GM12891 (cell line): ENCODE measurements around the gene MDN1.

Source experiments
- DNase-seq: peaks from one replicate; pipeline ENCODE4 v3.0.0; 2011; ENCODE audit warnings: low spot score; ENCODE audit not compliant: insufficient read length
- FAIRE-seq: peaks from 2 replicates; lab custom pipeline; 2011; peaks lifted over from hg19 to GRCh38; lab: Jason Lieb, UNC
- PAX5 ChIP-seq: IDR thresholded peaks from 2 replicates; pipeline ENCODE4 v1.6.1; 2011; ENCODE audit warnings: low read length, moderate library complexity, mild to moderate bottlenecking; ENCODE audit not compliant: insufficient read depth, severe bottlenecking
- POLR2A ChIP-seq: IDR thresholded peaks from 2 replicates; pipeline ENCODE4 v1.6.1; 2011; ENCODE audit warnings: low read depth, low read length, control low read depth
- POLR2AphosphoS5 ChIP-seq: IDR thresholded peaks from 2 replicates; pipeline ENCODE4 v1.6.1; 2011; ENCODE audit warnings: low read depth, low read length, control low read depth
- POU2F2 ChIP-seq: IDR thresholded peaks from 2 replicates; pipeline ENCODE4 v1.6.1; 2011; ENCODE audit warnings: low read depth, mild to moderate bottlenecking, control low read depth, low read length, moderate library complexity
- SPI1 ChIP-seq: IDR thresholded peaks from 2 replicates; pipeline ENCODE4 v1.6.1; 2011; ENCODE audit warnings: low read depth, low read length, control low read depth
- TAF1 ChIP-seq: IDR thresholded peaks from 2 replicates; pipeline ENCODE4 v1.6.1; 2011; ENCODE audit warnings: low read depth, low read length, control low read depth

Gene MDN1

DNA sequence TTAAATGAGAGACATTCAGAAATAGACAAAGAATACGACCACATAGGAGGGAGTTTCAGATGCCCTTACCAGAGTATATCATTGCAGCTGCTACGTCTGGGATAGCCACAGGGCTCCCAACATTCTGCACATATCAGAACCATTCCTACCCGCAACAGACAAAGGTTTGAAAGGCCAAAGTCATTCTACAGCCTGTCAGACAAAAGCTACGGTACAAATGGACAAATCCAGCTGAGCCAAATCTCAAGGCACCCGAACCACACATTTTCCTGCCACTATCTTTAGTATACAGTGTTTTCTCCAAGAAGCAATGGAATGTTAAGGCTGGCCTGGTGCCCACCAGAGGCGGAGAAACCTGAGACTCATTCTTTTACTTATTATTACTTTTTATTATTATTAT, 150.6 kb downstream of the MDN1 start:
- FAIRE-seq (no peak), DNase-seq (no peak)
- TF ChIP-seq PAX5 (no peak), SPI1 (no peak)

DNA sequence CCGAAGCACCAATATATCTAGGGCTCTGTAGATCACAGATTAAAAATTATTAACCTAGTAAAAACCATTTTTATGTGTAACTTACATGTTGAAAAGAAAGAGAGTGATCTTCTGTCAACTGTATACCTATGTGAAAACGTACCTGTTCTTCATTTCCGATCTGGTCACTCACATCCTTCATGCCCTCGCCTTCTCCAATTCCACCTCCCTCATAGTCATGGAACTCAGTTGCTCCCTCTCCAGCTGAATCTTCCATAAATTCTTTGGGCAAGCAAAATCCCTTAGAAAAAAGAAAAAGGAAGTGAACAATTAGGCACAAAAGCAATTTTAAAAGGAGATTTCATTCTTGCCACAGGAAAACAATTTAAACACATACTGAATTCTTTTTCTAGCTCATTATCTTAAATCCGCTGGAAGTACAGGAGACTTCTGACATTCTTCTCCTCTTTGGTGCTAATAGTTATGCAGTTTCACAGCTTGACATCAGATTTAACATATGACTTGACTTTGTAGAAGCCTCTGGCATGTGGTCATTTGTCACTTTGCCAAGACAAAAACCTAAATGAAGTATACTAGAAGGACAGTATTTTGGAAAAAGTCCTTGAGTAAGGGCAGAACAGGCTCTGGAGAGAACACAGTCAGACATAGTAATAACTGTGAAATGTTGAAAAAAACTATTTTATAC, 151.6 kb downstream of the MDN1 start:
- no peak for FAIRE-seq
- DNase-seq, result no peak
- no peak for TF ChIP-seq SPI1
- no peak for TF ChIP-seq POLR2A
- TF ChIP-seq POLR2AphosphoS5, result no peak
- TF ChIP-seq TAF1, result no peak
- no peak for TF ChIP-seq POU2F2
- no peak for TF ChIP-seq PAX5

GRCh38 chr6:89662659-89663223, 156.9 kb downstream of the MDN1 start:
- FAIRE-seq (no peak), DNase-seq (no peak)

DNA sequence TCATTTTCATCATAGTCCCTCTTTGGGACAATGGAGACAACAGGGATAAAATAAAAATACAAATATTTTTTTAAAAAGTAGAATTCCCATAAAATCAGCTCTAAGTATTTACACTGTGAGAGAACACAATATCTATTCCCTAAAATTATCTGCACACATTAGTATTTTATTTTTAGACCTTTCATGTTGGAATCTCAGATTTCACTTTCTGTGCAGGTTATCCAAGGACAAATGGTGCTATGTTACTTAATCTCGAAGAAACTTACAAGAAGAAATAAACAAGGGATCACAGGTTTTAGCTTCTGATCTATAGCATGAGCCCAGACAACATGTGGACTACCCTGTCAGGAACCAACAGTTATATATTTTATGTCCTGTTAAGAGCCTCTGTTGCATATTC, 158.0 kb downstream of the MDN1 start:
- TF ChIP-seq POLR2A, result no peak
- TF ChIP-seq SPI1, result no peak
- TF ChIP-seq TAF1, result no peak
- TF ChIP-seq PAX5, result no peak
- no peak for TF ChIP-seq POU2F2
- no peak for TF ChIP-seq POLR2AphosphoS5
- FAIRE-seq, result no peak
- DNase-seq, result no peak

More at GRCh38 chr6:89662659-89663223, 156.9 kb downstream of the MDN1 start:
- TF ChIP-seq SPI1 (no peak), POU2F2 (no peak), POLR2A (no peak), TAF1 (no peak), POLR2AphosphoS5 (no peak), PAX5 (no peak)

- TF ChIP-seq POLR2A (no peak), POLR2AphosphoS5 (no peak), SPI1 (no peak), POU2F2 (no peak), TAF1 (no peak), PAX5 (no peak)
- FAIRE-seq (no peak), DNase-seq (no peak)
Measured at GRCh38 chr6:89660981-89661380, 158.6 kb downstream of the MDN1 start.

DNA sequence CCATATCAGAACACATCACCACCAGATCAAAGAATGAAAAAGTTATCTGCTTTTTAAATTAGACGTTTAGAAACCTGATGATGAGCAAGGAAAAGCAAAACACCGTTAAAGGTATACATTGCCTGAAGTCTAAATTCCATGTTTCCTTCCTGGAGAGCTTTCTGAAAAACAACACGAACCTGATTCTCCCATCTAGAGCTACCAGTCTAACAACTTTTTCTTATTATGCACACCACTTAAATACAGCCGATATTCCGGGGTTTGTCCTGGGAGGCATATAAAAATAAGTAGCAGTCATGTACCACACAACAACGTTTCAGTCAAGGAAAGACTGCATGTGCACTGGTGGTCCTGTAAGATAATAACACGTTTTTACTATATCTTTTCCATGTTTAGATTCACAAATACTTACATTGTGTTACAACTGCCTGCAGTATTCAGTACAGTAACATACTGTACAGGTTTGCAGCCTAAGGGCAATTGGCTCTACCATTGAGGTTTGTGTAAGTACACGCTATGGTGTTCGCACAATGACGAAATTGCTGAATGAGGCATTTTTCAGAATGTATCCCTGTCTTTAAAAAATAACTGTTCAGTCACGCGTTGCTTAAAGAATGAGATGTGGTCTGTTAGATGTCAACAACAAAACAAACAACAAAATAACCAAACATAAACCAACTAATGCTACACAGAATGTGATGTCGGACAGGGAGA, 162.0 kb downstream of the MDN1 start:
- FAIRE-seq (no peak), DNase-seq (no peak)
- no peak for TF ChIP-seq POLR2A
- no peak for TF ChIP-seq SPI1
- no peak for TF ChIP-seq TAF1

GRCh38 chr6:89655122-89655521, 164.5 kb downstream of the MDN1 start:
- no peak for TF ChIP-seq POU2F2
- DNase-seq (no peak), FAIRE-seq (no peak)

DNA sequence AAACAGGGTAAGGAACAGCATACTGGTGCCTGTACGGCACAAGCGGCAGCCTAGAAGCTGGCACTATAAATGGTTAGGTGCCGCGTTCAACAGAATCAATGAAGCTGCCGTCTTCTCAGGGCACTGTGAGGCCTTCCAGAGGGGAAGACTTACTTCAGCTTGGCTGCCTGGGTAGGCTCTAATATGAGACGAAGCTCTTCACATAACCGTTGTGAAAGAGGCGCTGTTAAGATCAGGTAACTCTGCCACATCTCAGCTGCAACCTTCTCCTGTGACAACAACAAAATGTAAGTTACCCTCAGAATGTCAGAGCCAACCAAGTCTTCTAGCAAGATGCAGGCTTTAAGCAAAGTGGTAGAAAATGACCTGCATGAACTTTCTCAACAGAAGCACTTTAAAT, 169.0 kb downstream of the MDN1 start:
- DNase-seq (no peak), FAIRE-seq (no peak)
- TF ChIP-seq POLR2A, result no peak

DNA sequence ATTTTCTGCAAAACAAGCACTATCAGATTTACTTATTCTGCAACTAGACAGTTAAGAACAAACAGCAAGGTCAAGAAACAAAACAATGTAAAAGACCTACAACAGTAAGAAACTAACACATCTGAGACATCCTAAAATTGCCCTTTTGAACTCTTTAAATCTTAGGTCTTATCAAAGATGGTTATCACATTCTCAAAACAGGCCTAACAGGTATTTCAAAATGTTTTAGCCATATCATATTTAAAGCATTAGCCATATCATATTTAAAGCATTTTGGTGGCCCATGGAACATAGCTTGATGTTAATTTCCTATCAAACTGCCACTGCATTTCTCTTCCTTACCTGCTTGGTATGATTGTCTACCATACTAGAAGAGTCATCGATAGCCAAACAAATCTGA, 169.9 kb downstream of the MDN1 start:
- DNase-seq (no peak), FAIRE-seq (no peak)
- TF ChIP-seq POLR2AphosphoS5, result no peak
- no peak for TF ChIP-seq PAX5
- TF ChIP-seq TAF1, result no peak
- no peak for TF ChIP-seq POU2F2
- TF ChIP-seq POLR2A, result no peak
- TF ChIP-seq SPI1, result no peak

- DNase-seq, result no peak
- TF ChIP-seq PAX5 (no peak), TAF1 (no peak), POLR2A (no peak), POU2F2 (no peak), SPI1 (no peak), POLR2AphosphoS5 (no peak)
- FAIRE-seq, result no peak
Measured at GRCh38 chr6:89644864-89645263, 174.7 kb downstream of the MDN1 start.
